GM19452 (cell line): ENCODE results near the gene MARK3.
"Not testable (repeated sequence)": the region's sequence is repeated elsewhere in the genome, so short reads cannot be mapped to it uniquely, and the experiment has no call there.

Source experiments
- ATAC-seq: cut with Tn5 transposase; IDR thresholded peaks from one replicate; pipeline ENCODE4 v1.9.1; 2021; ENCODE audit not compliant: unreplicated experiment

The MARK3 gene

GRCh38 chr14:103385152-103385928 is at the start of gene MARK3:
TSS of gene MARK3 (plus strand) at chr14:103385415. CDS start at chr14:103386030, 615 bp downstream.
- ATAC-seq, result peak; percentile 92

GRCh38 chr14:103336191-103336590 is 49.0 kb upstream of the MARK3 start:
- no peak for ATAC-seq

- no peak for ATAC-seq
Measured at GRCh38 chr14:103337794-103338193, 47.4 kb upstream of the MARK3 start.

DNA sequence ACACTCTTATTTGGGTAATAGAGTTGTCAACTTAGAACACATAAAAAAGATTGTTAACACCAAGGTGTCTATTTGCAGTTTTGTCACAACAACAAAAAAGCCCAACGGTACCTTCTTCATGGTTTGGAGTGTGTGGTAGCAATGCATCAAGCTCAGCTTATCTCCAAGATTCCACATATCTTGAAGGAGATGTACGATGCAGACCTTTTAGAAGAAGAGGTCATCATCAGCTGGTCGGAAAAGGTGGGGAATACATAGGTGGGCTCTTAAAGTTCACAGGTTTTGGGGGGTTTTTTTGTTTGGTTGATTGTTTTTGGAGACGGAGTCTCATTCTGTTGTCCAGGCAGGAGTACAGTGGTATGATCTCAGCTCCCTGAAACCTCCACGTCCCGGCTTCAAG is 45.7 kb upstream of the MARK3 start:
- no peak for ATAC-seq

DNA sequence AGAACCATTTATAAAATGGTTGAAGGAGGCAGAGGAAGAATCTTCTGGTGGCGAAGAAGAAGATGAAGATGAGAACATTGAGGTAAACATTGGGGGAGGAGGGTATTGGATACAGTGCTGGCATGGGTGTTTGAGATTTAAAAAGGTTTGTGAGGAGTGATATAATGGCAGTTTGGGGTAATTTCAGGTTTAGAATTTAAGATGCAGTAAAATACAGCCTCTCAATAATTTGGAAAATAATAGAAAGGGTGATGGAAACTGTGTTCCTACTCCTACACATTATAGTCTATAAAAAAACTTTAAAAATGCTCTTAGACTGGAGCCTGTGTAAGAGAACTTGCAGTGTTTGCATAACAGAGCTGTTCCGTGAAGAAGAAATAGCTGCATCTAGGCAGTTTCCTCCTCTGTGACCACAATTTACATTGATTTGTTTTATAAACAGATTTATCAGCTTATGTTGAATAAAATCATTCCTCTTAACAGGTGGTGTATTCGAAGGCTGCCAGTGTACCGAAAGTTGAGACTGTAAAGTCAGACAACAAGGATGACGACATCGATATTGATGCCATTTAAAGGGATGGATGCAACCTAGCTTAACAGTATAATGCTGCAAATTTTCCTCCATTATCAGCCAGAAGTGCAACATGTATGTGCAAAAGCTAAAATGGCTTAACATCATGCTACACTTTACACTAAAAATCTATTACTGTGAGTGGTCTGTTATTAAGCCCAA is 44.6 kb upstream of the MARK3 start:
- no peak for ATAC-seq

GRCh38 chr14:103341250-103342129 is 43.7 kb upstream of the MARK3 start:
- ATAC-seq, result no peak

GRCh38 chr14:103343164-103343879 is 41.9 kb upstream of the MARK3 start:
- no peak for ATAC-seq

DNA sequence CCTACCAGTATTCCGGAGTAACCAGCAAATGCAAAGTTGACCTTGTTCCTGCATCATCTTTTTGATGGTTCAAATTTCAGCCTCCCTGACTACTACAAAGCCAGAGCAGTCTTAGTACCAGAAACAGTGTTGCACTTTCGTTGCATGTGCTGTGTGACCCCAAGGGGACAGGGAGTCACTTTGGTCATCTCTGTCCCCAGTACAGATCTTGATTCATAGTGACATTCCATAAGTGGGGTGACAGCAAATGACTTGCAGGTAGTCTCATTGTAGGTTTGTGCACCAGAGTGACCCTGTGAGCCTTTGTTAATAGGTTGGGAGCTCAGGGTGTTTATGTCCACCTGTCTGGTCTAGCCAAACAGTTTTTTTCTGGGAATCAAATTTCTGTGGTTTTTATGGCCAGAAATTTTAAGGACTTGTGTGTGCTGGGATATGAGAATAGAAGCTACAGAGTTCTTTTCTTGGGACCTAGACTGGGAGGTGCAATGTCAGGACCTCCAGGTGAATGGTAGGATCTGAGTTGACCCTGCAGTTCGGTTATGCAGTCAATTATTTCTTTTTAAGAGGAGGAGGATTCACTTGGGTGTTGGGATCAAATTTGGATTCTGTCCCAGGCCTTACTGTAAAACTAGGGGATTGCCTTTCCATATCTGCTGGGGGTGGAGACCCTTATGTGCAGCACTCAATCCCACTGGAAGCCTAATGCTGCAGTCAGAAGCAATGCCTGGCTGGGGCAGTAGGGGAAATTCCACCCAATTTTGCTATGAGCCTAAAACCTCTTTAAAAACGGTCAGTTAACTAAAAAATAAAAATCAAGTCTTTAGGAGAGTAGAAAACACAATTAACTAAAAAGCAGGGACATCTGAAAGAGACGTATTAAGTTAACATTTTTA is 41.1 kb upstream of the MARK3 start:
- no peak for ATAC-seq

DNA sequence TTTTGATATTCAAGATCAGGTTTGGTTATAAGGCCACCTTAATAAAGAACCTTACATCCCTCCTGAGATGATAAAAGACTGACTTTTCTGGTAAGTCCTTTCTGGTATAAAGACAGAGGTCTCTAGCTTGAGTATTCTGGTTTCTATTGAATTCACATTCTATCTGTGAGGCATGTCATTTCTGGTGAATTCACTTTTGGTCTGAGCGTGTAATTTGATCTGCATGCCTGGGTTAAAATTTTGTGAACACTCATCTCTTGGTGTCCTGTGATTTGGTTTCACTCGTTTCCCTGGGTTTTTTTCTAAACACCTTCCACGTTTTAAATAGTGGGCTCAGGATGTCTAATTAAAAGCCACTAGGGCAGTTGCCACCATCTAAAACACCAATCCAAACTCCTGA is 38.9 kb upstream of the MARK3 start:
- no peak for ATAC-seq

- ATAC-seq, result no peak
Measured at GRCh38 chr14:103347091-103347815, 38.0 kb upstream of the MARK3 start.

- no peak for ATAC-seq
Measured at GRCh38 chr14:103348154-103348553, 37.1 kb upstream of the MARK3 start.

GRCh38 chr14:103349982-103350381 is 35.2 kb upstream of the MARK3 start:
- no peak for ATAC-seq

- no peak for ATAC-seq
Measured at GRCh38 chr14:103353362-103353761, 31.9 kb upstream of the MARK3 start.

DNA sequence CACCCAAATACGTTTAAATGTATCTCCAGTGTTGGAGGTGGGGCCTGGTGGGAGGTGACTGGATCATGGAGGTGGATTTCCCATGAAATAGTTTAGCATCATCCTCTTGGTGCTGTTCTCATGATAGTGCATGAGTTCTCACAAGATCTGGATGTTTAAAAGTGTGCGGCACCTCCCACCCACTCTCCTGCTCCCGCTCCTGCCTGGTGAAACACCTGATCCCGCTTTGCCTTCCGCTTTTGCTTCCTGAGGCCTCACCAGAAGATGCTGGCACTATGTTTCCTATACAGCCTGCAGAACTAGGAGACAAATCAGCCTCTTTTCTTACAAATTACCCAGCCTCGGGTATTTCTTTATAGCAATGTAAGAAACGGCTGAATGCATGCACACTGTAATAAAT is 31.1 kb upstream of the MARK3 start:
- ATAC-seq, result no peak

DNA sequence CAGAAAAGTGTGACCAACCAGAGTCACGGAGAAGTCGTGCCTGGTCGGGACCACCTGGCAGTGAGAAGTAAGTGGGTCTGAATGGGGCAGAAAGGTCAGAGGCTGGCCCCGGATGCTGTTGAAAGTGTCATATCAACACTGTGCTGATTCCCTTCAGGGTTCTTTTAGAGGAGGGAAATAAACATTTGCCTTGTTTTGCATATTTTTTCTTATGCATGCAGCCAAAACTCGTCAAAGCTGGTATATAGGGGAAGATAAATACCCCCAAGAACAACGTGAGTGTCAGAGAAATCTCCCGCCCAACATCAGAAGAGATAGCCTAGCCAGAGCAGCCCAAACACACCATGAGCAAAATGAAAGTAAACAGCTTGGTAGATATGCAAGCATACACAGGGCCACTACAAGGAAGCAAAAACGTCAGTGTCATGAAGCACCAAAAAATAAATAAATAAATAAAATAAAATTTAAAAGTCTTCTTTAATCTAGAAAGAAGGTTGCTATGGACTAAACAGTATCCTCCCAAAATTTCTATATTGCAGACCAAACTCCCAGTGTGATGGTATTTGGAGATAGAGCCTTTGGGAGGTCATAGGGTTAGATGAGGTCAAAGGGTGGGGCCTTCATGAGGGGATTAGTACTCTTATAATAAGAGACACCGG is 29.1 kb upstream of the MARK3 start:
- ATAC-seq, result no peak

DNA sequence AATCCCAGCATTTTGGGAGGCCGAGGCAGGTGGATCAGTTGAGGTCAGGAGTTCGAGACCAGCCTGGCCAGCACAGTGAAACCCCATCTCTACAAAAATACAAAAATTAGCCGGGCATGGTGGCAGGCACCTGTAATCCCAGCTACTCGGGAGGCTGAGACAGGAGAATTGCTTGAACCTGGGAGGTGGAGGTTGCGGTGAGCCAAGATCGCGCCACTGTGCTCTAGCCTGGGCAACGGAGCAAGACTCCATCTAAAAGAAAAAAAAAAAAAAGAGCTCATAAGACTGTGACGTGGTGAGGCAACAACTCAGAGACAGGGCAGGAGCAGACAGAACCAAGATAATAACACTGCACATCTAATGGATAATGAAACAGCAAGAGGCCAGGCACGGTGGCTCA is 27.7 kb upstream of the MARK3 start:
- not testable (repeated sequence) for ATAC-seq

GRCh38 chr14:103360548-103360947 is 24.7 kb upstream of the MARK3 start:
- ATAC-seq, result no peak

DNA sequence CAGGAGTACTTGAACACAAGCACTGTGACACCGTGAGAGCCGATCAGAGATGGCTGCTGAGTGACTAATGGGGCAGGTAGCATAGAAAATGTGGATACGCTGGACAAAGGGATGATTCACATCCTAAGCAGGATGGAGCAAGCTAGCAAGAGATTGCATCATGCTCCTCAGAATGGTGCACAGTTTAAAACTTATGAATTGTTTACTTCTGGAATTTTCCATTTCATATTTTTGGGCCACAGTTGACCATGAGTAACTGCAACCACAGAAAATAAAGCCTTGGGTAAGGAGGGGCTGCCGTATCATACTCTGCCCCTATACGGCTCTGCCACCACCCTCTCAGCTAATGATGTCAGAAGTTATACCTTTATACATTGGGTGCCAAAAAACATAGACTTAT is 23.3 kb upstream of the MARK3 start:
- no peak for ATAC-seq

DNA sequence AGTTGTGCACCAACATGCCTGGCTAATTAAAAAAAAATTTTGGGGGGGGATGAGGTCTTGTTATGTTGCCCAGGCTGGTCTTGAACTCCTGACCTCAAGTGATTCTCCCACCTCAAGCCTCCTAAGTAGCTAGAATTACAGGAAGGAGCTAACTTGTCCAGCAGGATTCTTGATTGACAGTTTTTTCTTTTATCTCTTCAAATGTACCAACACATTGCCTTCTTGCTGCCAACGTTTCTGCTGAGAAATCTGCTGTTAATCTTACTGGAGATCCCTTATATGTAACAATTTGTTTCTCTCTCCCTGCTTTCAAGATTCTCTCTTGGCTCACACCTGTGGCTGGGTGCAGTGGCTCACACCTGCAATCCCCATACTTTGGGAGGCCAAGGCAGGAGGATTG is 22.4 kb upstream of the MARK3 start:
- ATAC-seq, result no peak
